ENCODE results near the gene VGLL4.

Gene VGLL4

GRCh38 chr3:11626084-11626463 lies 17.6 kb downstream of the VGLL4 start:
- TF ChIP-seq EGR1 (IDR thresholded peaks at IDR 0.05) (no peak), TAF1 (IDR thresholded peaks at IDR 0.05; ENCODE audit: low read depth) (no peak), TCF12 (IDR thresholded peaks at IDR 0.05; ENCODE audit: low read depth) (no peak), YY1 (IDR thresholded peaks at IDR 0.05; ENCODE audit: low read depth) (no peak), ZBTB7A (IDR thresholded peaks at IDR 0.05; ENCODE audit: low read depth) (no peak), CEBPB (IDR thresholded peaks at IDR 0.05) (no peak), USF1 (IDR thresholded peaks at IDR 0.05) (no peak), NFIC (IDR thresholded peaks at IDR 0.05) (no peak), CREB1 (IDR thresholded peaks at IDR 0.05; ENCODE audit: low read depth) (no peak), RAD21 (IDR thresholded peaks at IDR 0.05; ENCODE audit: low read depth) (no peak), EP300 (IDR thresholded peaks at IDR 0.05; ENCODE audit: borderline replicate concordance) (no peak)

DNA sequence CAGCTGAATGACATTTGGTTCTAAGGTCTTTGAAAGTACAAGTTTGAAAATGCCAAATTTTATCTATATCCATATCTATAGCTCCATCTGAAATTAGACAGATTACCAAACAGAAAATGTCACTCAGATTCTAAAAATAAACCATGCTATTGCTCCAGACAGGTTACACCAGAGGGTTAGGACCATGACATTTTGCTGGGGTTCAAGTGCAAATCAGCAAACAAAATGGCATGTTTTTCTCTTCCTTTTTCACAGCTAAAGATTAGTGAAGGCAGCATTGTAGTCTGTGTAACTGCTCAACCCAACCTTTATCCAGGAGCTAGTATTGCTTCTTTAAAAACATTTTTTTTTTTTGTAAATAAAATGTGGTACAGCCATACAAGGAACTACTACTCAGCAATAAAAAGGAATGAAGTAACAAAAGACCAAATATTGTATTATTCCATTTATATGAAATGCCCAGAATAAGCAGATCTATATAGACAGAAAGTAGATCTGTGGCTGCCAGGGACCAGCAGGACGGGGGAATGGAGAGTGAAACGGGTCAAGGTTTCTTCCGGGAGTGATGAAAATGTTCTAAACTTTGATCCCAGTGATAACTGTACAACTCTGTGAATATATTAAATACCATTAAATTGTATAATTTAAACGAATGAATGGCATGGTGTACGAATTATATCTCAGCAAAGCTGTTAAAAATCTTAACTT lies 18.2 kb downstream of the VGLL4 start:
- TF ChIP-seq EGR1 (IDR thresholded peaks at IDR 0.05) (no peak), ZBTB7A (IDR thresholded peaks at IDR 0.05; ENCODE audit: low read depth) (no peak), EP300 (IDR thresholded peaks at IDR 0.05; ENCODE audit: borderline replicate concordance) (no peak), FOXM1 (IDR thresholded peaks at IDR 0.05; ENCODE audit: borderline replicate concordance, low read depth) (no peak), TAF1 (IDR thresholded peaks at IDR 0.05; ENCODE audit: low read depth) (no peak), CEBPB (IDR thresholded peaks at IDR 0.05) (no peak)

GRCh38 chr3:11624704-11625375 lies 18.9 kb downstream of the VGLL4 start:
- TF ChIP-seq TEAD4 (IDR thresholded peaks at IDR 0.05) (no peak), EP300 (IDR thresholded peaks at IDR 0.05; ENCODE audit: borderline replicate concordance) (no peak), EGR1 (IDR thresholded peaks at IDR 0.05) (no peak), NFIC (IDR thresholded peaks at IDR 0.05) (no peak), TAF1 (IDR thresholded peaks at IDR 0.05; ENCODE audit: low read depth) (no peak), CREB1 (IDR thresholded peaks at IDR 0.05; ENCODE audit: low read depth) (no peak), ZBTB7A (IDR thresholded peaks at IDR 0.05; ENCODE audit: low read depth) (no peak), CEBPB (IDR thresholded peaks at IDR 0.05) (no peak), YY1 (IDR thresholded peaks at IDR 0.05; ENCODE audit: low read depth) (no peak)
- TF ChIP-seq, protein P1, sequence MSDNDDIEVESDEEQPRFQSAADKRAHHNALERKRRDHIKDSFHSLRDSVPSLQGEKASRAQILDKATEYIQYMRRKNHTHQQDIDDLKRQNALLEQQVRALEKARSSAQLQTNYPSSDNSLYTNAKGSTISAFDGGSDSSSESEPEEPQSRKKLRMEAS (IDR thresholded peaks at IDR 0.05): no peak
- TF ChIP-seq, protein P2, sequence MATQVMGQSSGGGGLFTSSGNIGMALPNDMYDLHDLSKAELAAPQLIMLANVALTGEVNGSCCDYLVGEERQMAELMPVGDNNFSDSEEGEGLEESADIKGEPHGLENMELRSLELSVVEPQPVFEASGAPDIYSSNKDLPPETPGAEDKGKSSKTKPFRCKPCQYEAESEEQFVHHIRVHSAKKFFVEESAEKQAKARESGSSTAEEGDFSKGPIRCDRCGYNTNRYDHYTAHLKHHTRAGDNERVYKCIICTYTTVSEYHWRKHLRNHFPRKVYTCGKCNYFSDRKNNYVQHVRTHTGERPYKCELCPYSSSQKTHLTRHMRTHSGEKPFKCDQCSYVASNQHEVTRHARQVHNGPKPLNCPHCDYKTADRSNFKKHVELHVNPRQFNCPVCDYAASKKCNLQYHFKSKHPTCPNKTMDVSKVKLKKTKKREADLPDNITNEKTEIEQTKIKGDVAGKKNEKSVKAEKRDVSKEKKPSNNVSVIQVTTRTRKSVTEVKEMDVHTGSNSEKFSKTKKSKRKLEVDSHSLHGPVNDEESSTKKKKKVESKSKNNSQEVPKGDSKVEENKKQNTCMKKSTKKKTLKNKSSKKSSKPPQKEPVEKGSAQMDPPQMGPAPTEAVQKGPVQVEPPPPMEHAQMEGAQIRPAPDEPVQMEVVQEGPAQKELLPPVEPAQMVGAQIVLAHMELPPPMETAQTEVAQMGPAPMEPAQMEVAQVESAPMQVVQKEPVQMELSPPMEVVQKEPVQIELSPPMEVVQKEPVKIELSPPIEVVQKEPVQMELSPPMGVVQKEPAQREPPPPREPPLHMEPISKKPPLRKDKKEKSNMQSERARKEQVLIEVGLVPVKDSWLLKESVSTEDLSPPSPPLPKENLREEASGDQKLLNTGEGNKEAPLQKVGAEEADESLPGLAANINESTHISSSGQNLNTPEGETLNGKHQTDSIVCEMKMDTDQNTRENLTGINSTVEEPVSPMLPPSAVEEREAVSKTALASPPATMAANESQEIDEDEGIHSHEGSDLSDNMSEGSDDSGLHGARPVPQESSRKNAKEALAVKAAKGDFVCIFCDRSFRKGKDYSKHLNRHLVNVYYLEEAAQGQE (IDR thresholded peaks at IDR 0.05; ENCODE audit: low read depth): no peak

DNA sequence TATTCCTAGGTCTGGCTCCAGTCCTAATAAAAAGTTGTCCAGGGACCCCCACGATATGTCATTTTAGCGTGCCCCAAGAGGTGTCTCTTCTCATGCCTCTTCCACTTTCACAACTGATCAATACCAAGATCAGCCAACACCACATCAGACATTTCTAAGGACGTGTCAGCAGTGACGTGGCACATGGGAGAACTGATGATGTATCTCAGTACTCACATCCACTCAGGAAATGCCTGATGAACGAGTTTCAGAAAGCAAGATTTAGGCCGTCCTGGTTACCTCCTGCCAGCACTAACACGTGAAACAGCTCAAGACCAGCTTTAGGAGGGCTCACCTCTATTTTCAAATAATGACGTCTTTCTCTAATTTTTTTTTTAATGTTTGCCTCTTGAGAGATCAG lies 19.6 kb downstream of the VGLL4 start:
- no peak for TF ChIP-seq CREB1 (IDR thresholded peaks at IDR 0.05; ENCODE audit: low read depth)
- TF ChIP-seq USF1 (IDR thresholded peaks at IDR 0.05): no peak

DNA sequence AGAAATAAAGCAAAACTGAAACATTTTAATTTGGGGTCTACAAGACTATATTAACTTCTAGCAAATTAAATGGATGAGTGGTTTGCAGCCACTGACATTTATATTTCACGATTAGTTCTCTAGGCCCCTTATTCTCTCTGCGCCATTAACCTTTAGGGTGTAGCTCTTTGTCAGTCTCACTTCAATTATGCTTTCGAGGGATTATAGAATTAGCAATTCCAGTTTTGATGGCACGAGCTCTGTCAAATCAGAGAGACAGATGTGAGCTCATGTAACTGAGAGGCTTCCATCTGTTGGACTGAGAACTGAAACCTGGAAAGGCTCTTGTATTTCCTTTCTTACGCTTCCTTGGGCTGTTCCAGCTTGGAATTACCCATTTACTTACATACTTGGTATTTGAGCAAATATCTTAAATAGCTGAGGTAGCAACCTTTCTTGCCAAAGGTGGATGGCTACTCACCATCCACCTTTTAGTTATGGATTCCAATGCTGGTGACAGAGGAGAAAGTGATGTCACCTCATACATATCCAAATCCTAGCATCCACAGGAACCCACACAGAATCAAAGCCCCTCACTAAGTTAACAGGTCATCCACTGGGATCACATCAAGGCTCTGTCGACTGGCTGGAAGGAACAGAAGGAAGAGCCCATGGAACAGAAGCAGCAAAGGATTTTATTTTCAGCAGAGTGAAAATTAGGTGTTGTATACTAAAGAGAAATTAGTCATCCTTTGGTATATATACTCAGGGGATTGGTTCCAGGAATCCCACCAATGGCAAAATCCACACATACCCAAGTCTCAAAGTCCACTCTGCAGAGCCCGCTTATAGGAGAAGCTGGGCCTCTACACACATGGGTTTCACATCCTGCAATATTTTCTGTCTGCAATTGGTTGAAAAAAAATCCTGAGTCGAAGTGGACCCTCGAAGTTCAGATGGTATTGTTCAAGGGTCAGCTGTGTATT lies 20.8 kb downstream of the VGLL4 start:
- TF ChIP-seq RAD21 (IDR thresholded peaks at IDR 0.05; ENCODE audit: low read depth) (no peak), FOXM1 (IDR thresholded peaks at IDR 0.05; ENCODE audit: borderline replicate concordance, low read depth) (no peak), CREB1 (IDR thresholded peaks at IDR 0.05; ENCODE audit: low read depth) (no peak), TCF12 (IDR thresholded peaks at IDR 0.05; ENCODE audit: low read depth) (no peak), NFIC (IDR thresholded peaks at IDR 0.05) (no peak), ZBTB7A (IDR thresholded peaks at IDR 0.05; ENCODE audit: low read depth) (no peak), USF1 (IDR thresholded peaks at IDR 0.05) (no peak), YY1 (IDR thresholded peaks at IDR 0.05; ENCODE audit: low read depth) (no peak), TAF1 (IDR thresholded peaks at IDR 0.05; ENCODE audit: low read depth) (no peak), EGR1 (IDR thresholded peaks at IDR 0.05) (no peak), EP300 (IDR thresholded peaks at IDR 0.05; ENCODE audit: borderline replicate concordance) (no peak), TEAD4 (IDR thresholded peaks at IDR 0.05) (no peak)
- TF ChIP-seq, protein P2 (IDR thresholded peaks at IDR 0.05; ENCODE audit: low read depth): no peak
- TF ChIP-seq, protein P1 (IDR thresholded peaks at IDR 0.05): no peak

Measured in Ishikawa (cell line).